Upper lobe of right lung (tissue), 1 donor: ENCODE data around the gene PRKCE. TPM values are rescaled to one million over a fixed set of nuclear protein-coding genes. Genes with fewer than 3 reads are reported as not detected.

Experiments used
- ATAC-seq: fragments of 200-7000 bp; cut with Tn5 transposase; one replicate; pipeline ENCODE4 v1.9.1; 2020; ENCODE audit warnings: mild to moderate bottlenecking, moderate library complexity
- DNase-seq: peaks from one replicate; pipeline ENCODE4 v3.0.0-alpha.2; 2020
- H3K27ac ChIP-seq: fragments of 200-600 bp; one replicate; pipeline ENCODE4 v1.8.0; 2022
- H3K27me3 ChIP-seq: fragments of 200-600 bp; one replicate; pipeline ENCODE4 v1.8.0; 2022; ENCODE audit warnings: mild to moderate bottlenecking
- H3K36me3 ChIP-seq: fragments of 200-600 bp; one replicate; pipeline ENCODE4 v1.8.0; 2022
- H3K4me1 ChIP-seq: fragments of 200-600 bp; one replicate; pipeline ENCODE4 v1.8.0; 2022
- H3K4me3 ChIP-seq: fragments of 200-600 bp; one replicate; pipeline ENCODE4 v1.8.0; 2022; ENCODE audit warnings: mild to moderate bottlenecking
- H3K9me3 ChIP-seq: fragments of 200-600 bp; one replicate; pipeline ENCODE4 v1.8.0; 2022
- intact Hi-C: fragments of 100-400 bp; cut with DNase I; formaldehyde crosslinking; loops from one replicate; pipeline ENCODE4 v1.11.0; 2022
- total RNA-seq: library from RNA; stranded (reverse); fragmentation: NEBNext Ultra II Directional; extraction: Animal tissue kit (Norgen Biotek cat#: 25700); gene quantifications from one replicate; pipeline ENCODE4 v1.2.1, GENCODE V29; 2021
- TF ChIP-seq, protein P1 (sequence below): fragments of 200-600 bp; IDR thresholded peaks from one replicate; pipeline ENCODE4 v1.8.0; 2022; ENCODE audit warnings: antibody characterized with exemption
- donor health status: DM: no; HTN: yes; CAD: no; lungs with severe emphysema.

The PRKCE gene
- total RNA-seq, 1 donor from 2014 or later = 65.6 TPM

DNA sequence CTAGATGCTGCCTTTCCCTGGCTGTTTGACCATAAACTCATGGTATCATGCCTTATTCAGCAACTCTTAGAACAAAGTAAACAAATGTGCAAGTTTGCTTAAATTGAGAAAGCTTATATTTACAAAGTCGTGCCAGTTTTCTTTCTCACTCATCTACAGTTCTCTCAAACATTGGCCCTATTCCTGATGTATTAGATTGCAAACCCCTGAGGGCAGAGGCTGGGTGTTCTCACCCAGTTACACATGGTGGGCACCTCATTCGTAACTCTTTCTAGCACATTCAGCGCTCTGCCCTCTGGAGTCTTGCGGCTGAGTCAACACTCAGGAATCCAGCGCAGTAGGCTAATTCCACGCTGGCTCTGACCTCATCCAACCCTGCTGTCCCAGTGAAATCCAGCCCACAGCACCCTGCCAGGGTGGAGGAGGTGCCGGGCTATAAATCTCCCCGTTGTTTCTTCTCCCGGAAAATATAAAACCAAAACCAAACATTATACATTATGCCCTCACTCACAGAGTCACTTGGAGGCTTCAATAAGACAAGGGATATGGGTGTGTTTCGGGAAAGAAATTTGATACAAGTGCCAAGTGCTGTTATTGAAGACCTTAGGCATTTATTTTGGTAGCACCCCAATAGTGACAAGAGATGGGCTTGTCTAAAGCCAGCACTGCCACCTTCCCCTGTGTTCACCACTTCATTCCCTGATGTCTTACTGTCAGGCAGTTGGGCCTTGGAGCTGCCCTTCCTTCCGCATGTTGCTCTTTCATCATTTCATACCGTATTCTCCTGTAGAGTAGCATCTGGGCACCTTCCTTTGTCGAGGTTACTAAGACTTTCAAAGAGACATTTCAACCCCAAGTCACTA, 287.4 kb downstream of the PRKCE start:
- no peaks in the 10 kb centered on the region for H3K9me3 ChIP-seq
- no peaks in the 10 kb centered on the region for H3K27me3 ChIP-seq
- no peaks in the 10 kb centered on the region for H3K36me3 ChIP-seq
- ATAC-seq (peak; percentile 88), DNase-seq (peak; percentile 80)
- intact Hi-C loops = no loop called here
- peak overlapping the region; percentile 10 for H3K4me3 ChIP-seq
- peaks cover 36% of the 10 kb centered on the region for H3K4me1 ChIP-seq
- TF ChIP-seq, protein P1, sequence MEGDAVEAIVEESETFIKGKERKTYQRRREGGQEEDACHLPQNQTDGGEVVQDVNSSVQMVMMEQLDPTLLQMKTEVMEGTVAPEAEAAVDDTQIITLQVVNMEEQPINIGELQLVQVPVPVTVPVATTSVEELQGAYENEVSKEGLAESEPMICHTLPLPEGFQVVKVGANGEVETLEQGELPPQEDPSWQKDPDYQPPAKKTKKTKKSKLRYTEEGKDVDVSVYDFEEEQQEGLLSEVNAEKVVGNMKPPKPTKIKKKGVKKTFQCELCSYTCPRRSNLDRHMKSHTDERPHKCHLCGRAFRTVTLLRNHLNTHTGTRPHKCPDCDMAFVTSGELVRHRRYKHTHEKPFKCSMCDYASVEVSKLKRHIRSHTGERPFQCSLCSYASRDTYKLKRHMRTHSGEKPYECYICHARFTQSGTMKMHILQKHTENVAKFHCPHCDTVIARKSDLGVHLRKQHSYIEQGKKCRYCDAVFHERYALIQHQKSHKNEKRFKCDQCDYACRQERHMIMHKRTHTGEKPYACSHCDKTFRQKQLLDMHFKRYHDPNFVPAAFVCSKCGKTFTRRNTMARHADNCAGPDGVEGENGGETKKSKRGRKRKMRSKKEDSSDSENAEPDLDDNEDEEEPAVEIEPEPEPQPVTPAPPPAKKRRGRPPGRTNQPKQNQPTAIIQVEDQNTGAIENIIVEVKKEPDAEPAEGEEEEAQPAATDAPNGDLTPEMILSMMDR = no peak
- H3K27ac ChIP-seq = peak overlapping the region; percentile 65

DNA sequence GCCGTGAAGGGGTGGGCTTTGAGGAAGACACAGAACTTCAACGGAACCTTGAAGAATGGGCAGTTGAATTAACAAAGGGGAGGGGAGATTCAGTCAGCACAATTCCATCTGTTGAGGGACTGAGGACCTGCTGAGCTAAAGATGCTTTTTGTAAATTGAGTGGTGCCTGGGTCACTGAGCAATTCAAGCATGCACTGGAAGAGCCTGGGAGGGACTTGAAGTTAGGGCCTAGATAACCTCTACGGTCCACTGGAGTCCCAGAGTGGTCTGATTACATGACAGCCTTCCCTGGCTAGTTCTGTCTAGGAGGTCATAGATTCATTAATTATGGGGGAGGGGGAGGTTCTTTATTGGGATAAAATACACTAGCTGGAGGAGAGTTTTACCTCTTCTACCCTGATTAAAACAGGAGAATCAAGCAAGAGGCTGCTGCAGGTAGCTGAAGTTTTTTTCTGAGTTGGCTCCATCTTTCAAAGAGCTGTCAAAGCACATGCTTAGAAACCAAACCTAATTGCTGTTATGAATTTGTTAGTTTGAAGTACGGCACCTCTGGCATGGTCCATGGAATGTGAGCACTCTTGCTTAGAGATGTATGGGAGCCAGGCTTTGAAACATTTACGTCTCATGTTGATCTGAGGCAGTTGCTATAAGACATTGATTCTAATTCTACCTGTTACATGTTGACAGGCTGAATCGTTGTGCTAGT, 290.2 kb downstream of the PRKCE start:
- peaks cover 24% of the 10 kb centered on the region for H3K4me1 ChIP-seq

DNA sequence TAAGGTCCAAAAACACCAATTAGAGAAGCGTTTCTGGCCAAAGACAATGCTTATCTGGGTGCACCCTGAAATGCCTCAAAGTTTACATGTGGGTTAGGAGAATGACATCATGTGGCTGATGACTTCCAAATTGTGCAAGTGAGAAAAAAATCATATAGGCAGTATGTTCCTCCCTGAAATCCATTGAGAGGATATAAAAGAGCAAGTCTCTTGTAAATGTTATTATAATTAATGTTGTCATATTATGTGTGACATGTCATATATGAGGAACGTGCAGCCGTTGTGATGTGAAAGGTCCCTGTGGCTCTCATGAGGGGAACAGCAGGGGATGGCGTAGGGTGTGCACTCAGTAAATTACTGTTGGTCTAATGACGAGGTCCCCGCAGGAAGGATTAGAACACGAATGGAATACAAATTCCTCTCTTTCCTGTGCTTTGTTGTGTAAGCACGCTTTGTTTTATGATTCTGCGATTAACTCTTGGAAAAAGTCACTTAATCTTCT, 290.8 kb downstream of the PRKCE start:
- no peak overlapping the region for H3K27ac ChIP-seq
- ATAC-seq (no peak), DNase-seq (no peak)
- peaks cover 23% of the 10 kb centered on the region for H3K4me1 ChIP-seq
- no peaks in the 10 kb centered on the region for H3K9me3 ChIP-seq
- H3K27me3 ChIP-seq = no peaks in the 10 kb centered on the region
- no peaks in the 10 kb centered on the region for H3K36me3 ChIP-seq
- TF ChIP-seq, protein P1 = no peak
- H3K4me3 ChIP-seq = no peak overlapping the region
- intact Hi-C loops = no loop called here

More for the DNA sequence above, 290.2 kb downstream of the PRKCE start:
- H3K36me3 ChIP-seq = no peaks in the 10 kb centered on the region
- ATAC-seq = no peak
- no peaks in the 10 kb centered on the region for H3K27me3 ChIP-seq
- no peak overlapping the region for H3K27ac ChIP-seq
- H3K4me3 ChIP-seq = no peak overlapping the region
- H3K9me3 ChIP-seq = no peaks in the 10 kb centered on the region
- no peak for DNase-seq
- intact Hi-C loops = no loop called here
- TF ChIP-seq, protein P1 = no peak

DNA sequence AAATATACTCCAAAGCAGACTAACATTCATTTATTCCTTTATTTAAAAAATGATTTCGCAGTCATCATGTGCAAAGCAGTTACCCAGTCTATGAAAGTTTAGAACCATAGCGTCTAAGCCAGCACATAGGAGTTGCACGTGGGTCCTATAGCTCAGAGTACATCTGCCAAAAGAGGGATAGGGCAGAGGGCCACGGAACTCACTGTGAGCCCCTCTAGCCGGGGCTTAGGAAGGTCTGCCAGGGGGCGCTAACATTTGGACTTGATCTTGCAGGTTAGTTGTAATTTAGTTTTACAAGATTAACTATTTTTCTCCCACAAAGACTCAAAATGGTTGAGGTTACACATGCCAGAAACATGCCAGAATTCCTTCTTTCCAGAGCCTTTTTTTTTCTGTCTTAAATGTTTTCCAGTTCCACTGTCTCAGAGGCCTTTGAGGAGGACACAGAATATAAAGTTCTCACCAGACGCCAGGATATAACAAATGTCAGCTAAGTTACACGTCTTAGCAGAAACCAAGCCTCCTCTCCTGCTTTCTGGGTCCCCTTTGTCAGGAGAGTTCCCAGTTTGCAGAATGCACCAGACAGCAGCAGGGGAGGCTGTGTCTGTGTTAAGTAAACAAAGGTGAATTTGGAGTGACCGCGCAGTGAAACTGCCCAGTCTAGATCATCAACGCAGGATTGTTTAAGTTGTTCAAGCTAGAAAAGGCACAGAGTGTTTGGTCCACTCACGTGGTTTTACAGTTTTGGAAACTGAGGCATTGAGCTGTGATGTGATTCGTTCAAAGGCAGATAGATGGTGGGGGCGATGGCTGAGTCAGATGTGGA, 292.0 kb downstream of the PRKCE start:
- Histone ChIP-seq H3K36me3 (no peaks in the 10 kb centered on the region), H3K9me3 (no peaks in the 10 kb centered on the region), H3K4me1 (peaks cover 13% of the 10 kb centered on the region), H3K4me3 (no peak overlapping the region), H3K27ac (no peak overlapping the region), H3K27me3 (no peaks in the 10 kb centered on the region)
- TF ChIP-seq, protein P1 = no peak
- intact Hi-C loops = no loop called here
- ATAC-seq = no peak
- DNase-seq = no peak

DNA sequence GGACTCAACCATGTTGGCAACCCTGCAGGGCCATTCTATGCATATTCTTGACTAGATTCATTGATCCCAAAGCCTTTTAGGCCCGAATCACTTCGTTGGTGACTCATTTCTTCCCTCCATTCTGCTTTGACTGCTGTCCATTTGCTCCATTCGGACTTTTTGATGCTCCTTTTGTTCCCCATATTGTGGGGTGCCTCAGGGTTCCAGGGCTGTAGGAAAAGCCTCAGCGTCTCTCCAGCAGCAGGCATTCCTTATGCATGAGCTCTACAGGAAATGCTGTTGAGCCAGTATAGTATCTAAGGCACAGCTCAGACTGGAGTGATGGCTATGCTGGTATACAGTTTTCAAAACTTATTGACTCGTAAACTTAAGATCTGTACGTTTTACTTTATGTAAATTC, 292.6 kb downstream of the PRKCE start:
- H3K9me3 ChIP-seq = no peaks in the 10 kb centered on the region
- H3K4me3 ChIP-seq = no peak overlapping the region
- H3K27ac ChIP-seq = no peak overlapping the region
- H3K4me1 ChIP-seq = peaks cover 8% of the 10 kb centered on the region
- intact Hi-C loops = no loop called here
- H3K36me3 ChIP-seq = no peaks in the 10 kb centered on the region
- ATAC-seq = no peak
- DNase-seq = no peak
- TF ChIP-seq, protein P1 = no peak
- H3K27me3 ChIP-seq = no peaks in the 10 kb centered on the region
